Neuronal stem cell (in vitro differentiated cells): ENCODE results near the gene MYO1C.
A peak's percentile ranks its signal among the peaks of the same experiment; 100 is the strongest.

Experiments used
- DNase-seq: peaks from one replicate; pipeline ENCODE4 v3.0.0-alpha.2; 2013; ENCODE audit warnings: low spot score
- H2AFZ ChIP-seq: one replicate; pipeline ENCODE4 v1.6.1; 2013; ENCODE audit warnings: mild to moderate bottlenecking, low read length, inconsistent platforms
- H2AK5ac ChIP-seq: 2 replicates; pipeline ENCODE4 v1.6.1; 2013; ENCODE audit warnings: low read depth, mild to moderate bottlenecking, inconsistent platforms, low read length, moderate library complexity, mixed read lengths
- H2BK120ac ChIP-seq: 2 replicates; pipeline ENCODE4 v1.6.1; 2013; ENCODE audit warnings: low read depth, mild to moderate bottlenecking, inconsistent platforms, low read length, moderate library complexity, mixed read lengths
- H2BK12ac ChIP-seq: one replicate; pipeline ENCODE4 v1.6.1; 2013; ENCODE audit warnings: low read length, inconsistent platforms
- H2BK15ac ChIP-seq: 2 replicates; pipeline ENCODE4 v1.6.1; 2013; ENCODE audit warnings: mild to moderate bottlenecking, low read length, inconsistent platforms, mixed read lengths
- H2BK5ac ChIP-seq: one replicate; pipeline ENCODE4 v1.6.1; 2013; ENCODE audit warnings: inconsistent platforms, mild to moderate bottlenecking, low read length, moderate library complexity
- H3K14ac ChIP-seq: one replicate; pipeline ENCODE4 v1.6.1; 2013; ENCODE audit warnings: low read length, inconsistent platforms
- H3K18ac ChIP-seq: 2 replicates; pipeline ENCODE4 v1.6.1; 2013; ENCODE audit warnings: low read length, inconsistent platforms
- H3K23ac ChIP-seq: 2 replicates; pipeline ENCODE4 v1.6.1; 2013; ENCODE audit warnings: low read depth, mild to moderate bottlenecking, mixed read lengths, low read length, inconsistent platforms; ENCODE audit not compliant: poor library complexity
- H3K27ac ChIP-seq: replicated peaks from 3 replicates; pipeline ENCODE4 v1.5.1; 2013; ENCODE audit warnings: low read length, inconsistent platforms
- H3K27me3 ChIP-seq, 3 experiments: 2 replicates each; pipeline ENCODE4 v1.6.1; 2013; ENCODE audit warnings: low read length in 3 of 3, mild to moderate bottlenecking in 2 of 3, inconsistent platforms in 1 of 3, low read depth in 1 of 3, mixed read lengths in 1 of 3, moderate library complexity in 1 of 3; ENCODE audit not compliant: control insufficient read depth in 3 of 3, insufficient read depth in 3 of 3
- H3K36me3 ChIP-seq, 2 donors: replicated peaks in 1 of 2; 2 replicates each; pipeline ENCODE4 v1.6.1; 2013; ENCODE audit warnings: low read length in 2 of 2; ENCODE audit not compliant: control insufficient read depth in 2 of 2, insufficient read depth in 2 of 2
- H3K4ac ChIP-seq: 2 replicates; pipeline ENCODE4 v1.6.1; 2013; ENCODE audit warnings: inconsistent platforms, mild to moderate bottlenecking, low read length, moderate library complexity
- H3K4me1 ChIP-seq, 2 donors: 1 replicate in 1 of 2; 2 replicates in 1 of 2; pipeline ENCODE4 v1.6.1; 2013; ENCODE audit warnings: low read length in 2 of 2, low read depth in 1 of 2; ENCODE audit not compliant: control insufficient read depth in 2 of 2, insufficient read depth in 1 of 2
- H3K4me2 ChIP-seq: one replicate; pipeline ENCODE4 v1.6.1; 2013; ENCODE audit warnings: mild to moderate bottlenecking, low read length, inconsistent platforms; ENCODE audit not compliant: insufficient read depth, poor library complexity, severe bottlenecking
- H3K4me3 ChIP-seq, 2 donors: 2 replicates each; pipeline ENCODE4 v1.5.1; 2013; ENCODE audit warnings: low read length in 2 of 2, mild to moderate bottlenecking in 2 of 2, inconsistent platforms in 1 of 2, moderate library complexity in 1 of 2
- H3K79me1 ChIP-seq: one replicate; pipeline ENCODE4 v1.6.1; 2013; ENCODE audit warnings: low read depth, mild to moderate bottlenecking, inconsistent platforms, low read length, moderate library complexity
- H3K9ac ChIP-seq: one replicate; pipeline ENCODE4 v1.6.1; 2013; ENCODE audit warnings: mild to moderate bottlenecking, low read depth, low read length, inconsistent platforms; ENCODE audit not compliant: poor library complexity
- H3K9me3 ChIP-seq, 2 donors: replicated peaks in 1 of 2; 2 replicates each; pipeline versions ENCODE3 to v1.6.1; 2013; ENCODE audit warnings: low read length in 2 of 2, mild to moderate bottlenecking in 2 of 2, inconsistent platforms in 1 of 2, low read depth in 1 of 2, mixed read lengths in 1 of 2, moderate library complexity in 1 of 2; ENCODE audit not compliant: control insufficient read depth in 2 of 2, insufficient read depth in 1 of 2
- H4K8ac ChIP-seq: one replicate; pipeline ENCODE4 v1.6.1; 2013; ENCODE audit warnings: low read depth, mild to moderate bottlenecking, inconsistent platforms, low read length, moderate library complexity
- H4K91ac ChIP-seq: one replicate; pipeline ENCODE4 v1.6.1; 2013; ENCODE audit warnings: low read length, low read depth, mild to moderate bottlenecking, inconsistent platforms; ENCODE audit not compliant: poor library complexity
- WGBS, 2 donors: extraction: QIAGEN DNeasy Blood & Tissue Kit; methylation state at CpG; one replicate each; pipeline ENCODE4 v1.1.7; 2013; ENCODE audit warnings: missing lambda C conversion rate in 2 of 2, mixed read lengths in 1 of 2; ENCODE audit not compliant: insufficient read length in 2 of 2, insufficient replicate concordance in 1 of 2; ENCODE audit errors: extremely low coverage in 2 of 2; 5-methylcytosine and 5-hydroxymethylcytosine counted together

Gene MYO1C

DNA sequence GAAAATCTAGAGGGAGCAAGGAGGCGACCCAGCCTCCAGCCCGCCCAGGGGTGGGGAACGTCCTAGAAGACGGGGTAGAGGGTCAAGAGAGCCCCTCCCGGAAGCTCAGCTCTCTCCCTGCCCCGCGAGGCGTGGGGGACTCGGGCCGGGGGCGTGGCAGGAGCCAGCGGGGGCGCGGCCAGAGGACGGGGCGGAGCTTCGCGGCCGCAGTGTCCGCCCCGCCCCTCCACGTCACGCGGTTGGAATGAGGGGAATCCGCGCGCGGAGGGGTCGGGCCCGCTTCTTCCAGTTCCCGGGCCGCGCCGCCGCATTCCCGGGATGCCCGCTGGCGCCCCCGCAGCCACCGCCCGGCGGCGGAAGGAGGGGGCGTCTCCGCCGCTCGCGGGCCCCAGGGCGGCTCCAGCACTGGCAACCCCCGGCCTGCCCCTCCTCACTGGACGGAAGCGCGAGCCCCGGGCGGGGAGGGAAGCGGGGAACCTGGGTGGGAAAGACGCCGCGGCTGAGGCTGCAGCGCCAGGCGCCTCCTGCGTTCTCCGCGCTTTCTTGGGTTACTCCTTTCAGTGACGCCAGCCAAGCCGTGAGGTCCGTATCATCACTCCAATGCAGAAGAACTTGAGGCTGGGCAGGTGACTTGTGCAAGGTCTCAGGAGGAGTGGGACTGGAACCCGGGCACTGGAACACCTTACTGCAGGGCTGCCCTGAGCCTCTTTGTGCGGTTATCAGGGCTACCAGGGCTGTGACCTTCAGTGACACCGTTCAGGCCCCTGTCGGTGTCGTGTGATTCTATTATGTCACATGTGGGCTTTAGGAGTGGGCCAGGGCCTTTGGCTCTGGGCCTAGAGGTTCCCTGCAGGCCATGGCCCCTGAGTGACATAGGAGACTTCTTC lies 4.3 kb downstream of the MYO1C start:
- H4K8ac ChIP-seq, result no peak overlapping the region
- peaks cover 27 to 31% of the 10 kb centered on the region in 2 donors for H3K4me1 ChIP-seq
- peak overlapping the region; percentile 91 for H2AFZ ChIP-seq
- peaks cover 0 to 5% of the 10 kb centered on the region in 2 donors for H3K9me3 ChIP-seq
- H2AK5ac ChIP-seq, result peak overlapping the region; percentile 22
- H3K4ac ChIP-seq, result no peak overlapping the region
- H3K4me2 ChIP-seq, result peak overlapping the region; percentile 66
- H3K9ac ChIP-seq, result peak overlapping the region; percentile 81
- H3K36me3 ChIP-seq, result peaks cover 3 to 6% of the 10 kb centered on the region in 2 donors
- H3K4me3 ChIP-seq, result peak overlapping the region; percentile 41 to 73
- peak overlapping the region; percentile 77 for H3K27ac ChIP-seq
- H3K14ac ChIP-seq, result peak overlapping the region; percentile 77
- peak overlapping the region; percentile 15 for H3K23ac ChIP-seq
- no peak overlapping the region for H4K91ac ChIP-seq
- WGBS, 2 donors, result no CpG with 5 or more reads among the region's 72 CpGs
- peak overlapping the region; percentile 86 for H2BK15ac ChIP-seq
- peaks cover 7% of the 10 kb centered on the region for H3K79me1 ChIP-seq
- no peaks in the 10 kb centered on the region for H3K27me3 ChIP-seq
- H2BK120ac ChIP-seq, result peak overlapping the region; percentile 48
- no peak overlapping the region for H2BK12ac ChIP-seq
- peak overlapping the region; percentile 46 for H2BK5ac ChIP-seq
- H3K18ac ChIP-seq, result peak overlapping the region; percentile 98
- peak; percentile 89 for DNase-seq

DNA sequence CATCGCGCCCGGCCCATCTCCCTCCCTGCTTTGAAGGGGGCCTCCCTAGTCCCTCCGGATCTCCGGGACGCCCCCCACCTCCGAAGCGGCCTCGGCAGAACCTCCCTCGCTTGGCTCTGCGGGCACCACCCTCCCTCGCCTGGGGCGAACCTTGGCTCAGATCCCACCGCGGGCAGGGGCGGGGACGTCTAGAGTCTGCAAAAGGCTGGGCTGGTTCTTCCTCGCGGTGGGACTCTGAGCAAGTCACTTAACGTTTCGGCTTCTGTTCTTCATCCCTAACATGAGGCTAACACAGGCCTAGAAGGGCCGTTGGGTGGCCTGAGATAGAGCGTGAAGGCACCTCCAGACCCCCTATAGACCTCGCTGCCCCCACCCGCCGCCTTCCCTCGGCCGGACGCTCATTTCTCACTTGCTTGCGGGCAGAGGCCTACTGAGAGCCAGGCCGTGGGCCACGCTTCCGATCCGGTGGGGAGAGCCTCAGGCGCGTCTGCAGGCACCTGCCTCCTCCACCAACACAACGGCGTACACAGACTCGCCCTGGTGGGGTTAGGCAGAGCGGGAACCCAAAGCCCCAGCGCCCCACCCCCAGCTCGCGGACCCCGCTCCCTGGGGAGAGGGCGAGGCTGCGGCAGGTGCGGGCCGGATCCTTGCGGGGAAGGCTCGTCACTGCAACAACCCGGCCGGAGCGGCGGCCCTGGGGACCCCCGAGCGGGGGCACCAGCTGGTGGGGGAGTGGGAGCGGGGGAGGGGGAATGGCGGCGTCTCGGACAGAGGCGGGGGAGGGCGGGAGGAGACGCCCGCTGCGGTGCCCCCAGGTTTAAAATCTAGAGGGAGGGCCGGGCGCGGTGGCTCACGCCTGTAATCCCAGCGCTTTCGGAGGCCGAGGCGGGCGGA lies 5.4 kb downstream of the MYO1C start:
- Histone ChIP-seq H2AFZ (no peak overlapping the region), H2BK12ac (peak overlapping the region; percentile 4), H2BK120ac (peak overlapping the region; percentile 99), H3K9ac (peak overlapping the region; percentile 78), H3K27me3 (no peaks in the 10 kb centered on the region), H3K9me3 (peaks cover 0 to 5% of the 10 kb centered on the region in 2 donors), H3K27ac (peak overlapping the region; percentile 86), H2AK5ac (peak overlapping the region; percentile 95), H2BK5ac (peak overlapping the region; percentile 14), H4K8ac (peak overlapping the region; percentile 76), H4K91ac (peak overlapping the region; percentile 65), H3K18ac (peak overlapping the region; percentile 98), H2BK15ac (no peak overlapping the region), H3K4me2 (peak overlapping the region; percentile 59), H3K14ac (peak overlapping the region; percentile 91), H3K36me3 (peaks cover 9 to 13% of the 10 kb centered on the region in 2 donors), H3K23ac (peak overlapping the region; percentile 80), H3K4me3 (peak overlapping the region in 1 of 2 donors; percentile 75), H3K4ac (peak overlapping the region; percentile 67), H3K4me1 (peaks cover 21 to 28% of the 10 kb centered on the region in 2 donors), H3K79me1 (peaks cover 8% of the 10 kb centered on the region)
- peak; percentile 54 for DNase-seq
- no CpG with 5 or more reads among the region's 74 CpGs for WGBS, 2 donors

DNA sequence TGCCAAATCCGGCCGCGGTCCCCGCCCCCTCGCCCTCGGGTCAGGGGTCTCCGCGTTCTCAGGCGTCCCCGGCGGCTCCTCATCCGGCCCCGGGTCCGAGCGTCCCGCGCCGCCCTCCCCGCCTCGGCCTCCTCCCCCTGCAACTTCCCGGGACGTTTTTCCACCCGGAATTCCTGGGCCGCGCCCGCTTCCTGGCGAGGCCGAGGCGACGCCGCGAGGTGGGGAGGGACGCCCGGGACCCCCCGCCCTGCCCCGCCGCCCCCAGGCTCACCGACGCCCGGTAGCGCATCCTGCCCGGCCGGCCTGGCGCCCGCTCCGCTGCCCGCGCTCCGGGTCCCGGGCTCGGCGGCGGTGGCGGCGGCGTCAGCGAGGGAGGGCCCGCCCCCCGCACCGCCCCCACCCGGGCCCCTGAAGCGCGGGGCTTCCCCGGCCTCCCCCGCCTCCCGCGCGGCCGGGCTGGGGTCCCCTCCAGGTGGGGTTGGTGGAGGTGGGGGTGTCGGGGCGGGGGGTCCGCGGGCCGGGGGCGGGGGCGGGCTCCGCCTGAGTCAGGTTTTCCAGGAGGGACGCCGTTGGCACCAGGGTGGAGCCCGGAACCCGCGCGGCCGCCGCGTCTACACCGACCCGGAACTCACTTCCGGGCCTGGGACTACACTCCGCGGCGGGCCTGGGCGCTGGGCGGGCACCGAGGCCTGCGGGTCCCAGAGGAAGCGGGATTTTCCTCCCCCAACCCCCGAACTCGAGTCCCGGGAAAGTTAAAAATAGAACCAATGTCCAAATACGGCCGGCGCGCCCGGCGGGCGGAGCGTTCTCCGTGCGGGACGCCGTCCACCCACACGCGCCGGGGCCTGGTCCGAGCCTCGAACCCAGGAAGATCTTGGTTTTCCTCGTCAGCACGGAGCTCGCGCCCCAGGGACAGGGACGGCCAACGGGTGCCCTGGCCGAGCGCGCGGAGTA lies 6.8 kb downstream of the MYO1C start:
- Histone ChIP-seq H3K9ac (peak overlapping the region; percentile 44), H3K36me3 (peaks cover 20 to 21% of the 10 kb centered on the region in 2 donors), H3K4me1 (peaks cover 17 to 26% of the 10 kb centered on the region in 2 donors), H3K79me1 (peaks cover 10% of the 10 kb centered on the region), H3K18ac (peak overlapping the region; percentile 96), H3K14ac (no peak overlapping the region), H3K27ac (peak overlapping the region; percentile 91), H3K4me2 (peak overlapping the region; percentile 89), H2BK120ac (peak overlapping the region; percentile 96), H2BK15ac (peak overlapping the region; percentile 98), H3K9me3 (peaks cover 0 to 5% of the 10 kb centered on the region in 2 donors), H3K4me3 (peak overlapping the region; percentile 14 to 75), H3K23ac (peak overlapping the region; percentile 55), H2AK5ac (peak overlapping the region; percentile 99), H4K91ac (no peak overlapping the region), H2AFZ (peak overlapping the region; percentile 75), H3K4ac (peak overlapping the region; percentile 93), H2BK12ac (peak overlapping the region; percentile 73), H3K27me3 (no peaks in the 10 kb centered on the region), H4K8ac (peak overlapping the region; percentile 65), H2BK5ac (peak overlapping the region; percentile 66)
- no CpG with 5 or more reads among the region's 127 CpGs for WGBS, 2 donors
- DNase-seq, result peak; percentile 78
